Stimulated activated CD4-positive, alpha-beta T cell treated with anti-CD3 and anti-CD28 coated beads, TNF-alpha, amount 100 ng/mL, for 1 hour (primary cell): ENCODE data around the gene TENT5C.

ENCODE experiments used
- DNase-seq, 3 donors: peaks; one replicate each; pipeline ENCODE4 v3.0.0-alpha.2; 2020; ENCODE audit warnings: low read depth in 3 of 3, low spot score in 1 of 3

TENT5C gene

GRCh38 chr1:117612517-117613248 lies 6.8 kb downstream of the TENT5C start:
- DNase-seq, result no peak

- no peak for DNase-seq
These were observed 7.6 kb downstream of the TENT5C start for GRCh38 chr1:117613249-117613968.

GRCh38 chr1:117613969-117614729 lies 8.3 kb downstream of the TENT5C start:
- DNase-seq, result no peak

GRCh38 chr1:117615474-117615873 lies 9.6 kb downstream of the TENT5C start:
- DNase-seq, result no peak

- DNase-seq, result no peak
These were observed 10.5 kb downstream of the TENT5C start for GRCh38 chr1:117616356-117616755.

- DNase-seq, result no peak
These were observed 11.1 kb downstream of the TENT5C start for GRCh38 chr1:117616967-117617366.

GRCh38 chr1:117618450-117619122 lies 12.7 kb downstream of the TENT5C start:
- DNase-seq, result no peak

GRCh38 chr1:117620440-117620839 lies 14.6 kb downstream of the TENT5C start:
- no peak for DNase-seq

- DNase-seq, result no peak
These were observed 15.5 kb downstream of the TENT5C start for GRCh38 chr1:117621316-117621715.

GRCh38 chr1:117622726-117623125 lies 16.9 kb downstream of the TENT5C start:
- no peak for DNase-seq

- no peak for DNase-seq
These were observed 17.3 kb downstream of the TENT5C start for GRCh38 chr1:117623141-117623540.

- no peak for DNase-seq
These were observed 17.9 kb downstream of the TENT5C start for GRCh38 chr1:117623698-117624097.

- DNase-seq, result no peak
These were observed 21.8 kb downstream of the TENT5C start for GRCh38 chr1:117627546-117628130.

- DNase-seq, result no peak
These were observed 22.5 kb downstream of the TENT5C start for GRCh38 chr1:117628343-117628742.

GRCh38 chr1:117629625-117630422 lies 24.0 kb downstream of the TENT5C start:
- no peak for DNase-seq

GRCh38 chr1:117630423-117630998 lies 24.7 kb downstream of the TENT5C start:
- no peak for DNase-seq

- no peak for DNase-seq
These were observed 25.7 kb downstream of the TENT5C start for GRCh38 chr1:117631359-117632160.

GRCh38 chr1:117632269-117633067 lies 26.6 kb downstream of the TENT5C start:
- DNase-seq, result no peak
